ENCODE data around the gene COQ4.
"Not testable (repeated sequence)": the region's sequence is repeated elsewhere in the genome, so short reads cannot be mapped to it uniquely, and the experiment has no call there.

The COQ4 gene

DNA sequence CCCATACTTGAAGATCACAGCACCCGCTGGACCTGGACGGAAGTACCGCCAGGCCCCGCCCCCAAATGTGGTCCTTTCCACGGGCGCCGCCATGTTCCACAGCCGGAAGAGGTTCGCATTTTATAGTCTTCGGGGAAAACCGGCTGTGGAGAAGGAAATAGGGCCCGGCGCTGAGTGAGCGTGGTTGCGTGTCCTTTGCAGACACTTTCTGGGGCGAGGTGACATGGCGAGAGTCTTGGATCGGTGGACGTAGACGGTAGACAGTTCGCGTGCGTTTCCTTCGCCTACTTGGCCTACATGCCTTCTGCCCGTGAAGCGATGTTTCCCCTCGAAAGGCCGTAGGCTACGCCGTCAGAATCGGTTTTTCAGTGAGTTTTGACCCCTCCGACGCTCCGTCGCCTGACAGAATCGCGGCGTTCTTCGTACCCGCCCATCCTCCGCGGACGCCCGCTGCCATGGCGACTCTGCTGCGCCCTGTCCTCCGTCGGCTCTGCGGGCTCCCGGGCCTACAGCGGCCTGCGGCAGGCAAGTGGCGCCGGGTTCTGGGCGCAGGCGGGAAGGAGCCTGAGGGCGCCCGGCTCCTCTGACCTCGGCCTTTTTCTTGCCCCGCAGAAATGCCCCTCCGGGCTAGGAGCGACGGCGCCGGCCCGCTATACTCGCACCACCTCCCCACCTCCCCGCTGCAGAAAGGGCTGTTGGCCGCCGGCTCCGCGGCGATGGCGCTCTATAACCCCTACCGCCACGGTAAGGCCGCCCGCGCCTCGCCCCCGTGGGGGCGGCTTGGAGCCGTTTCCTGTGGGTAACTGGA is at the start of gene COQ4, which contains the start of gene TRUB2:
Gene COQ4 (plus strand): TSS at position 436 of the 808 bp plus-strand sequence. CDS start 20 bp downstream, at position 456.
Gene TRUB2 (minus strand): TSS at position 44 of the 808 bp plus-strand sequence. CDS start 39 bp downstream, at position 5.
- H3K27me3 ChIP-seq: no peaks in the 10 kb centered on the region
- H3K36me3 ChIP-seq: peaks cover 70% of the 10 kb centered on the region
- peak within 1 kb of the TSS; percentile 90 for H3K4me2 ChIP-seq
- peaks cover 24% of the 10 kb centered on the region for H3K4me1 ChIP-seq
- H3K27ac ChIP-seq: peak within 1 kb of the TSS; percentile 92
- no peaks in the 10 kb centered on the region for H3K9me3 ChIP-seq
- peak within 1 kb of the TSS; percentile 86 for H3K4me3 ChIP-seq
- TF ChIP-seq Cebpa-rat (IDR thresholded peaks at IDR 0.05): no peak
- peak within 1 kb of the TSS; percentile 87 for H3K9ac ChIP-seq
- H4K20me1 ChIP-seq: peaks cover 12% of the 10 kb centered on the region; the same call in 1 of the 2 replicates

DNA sequence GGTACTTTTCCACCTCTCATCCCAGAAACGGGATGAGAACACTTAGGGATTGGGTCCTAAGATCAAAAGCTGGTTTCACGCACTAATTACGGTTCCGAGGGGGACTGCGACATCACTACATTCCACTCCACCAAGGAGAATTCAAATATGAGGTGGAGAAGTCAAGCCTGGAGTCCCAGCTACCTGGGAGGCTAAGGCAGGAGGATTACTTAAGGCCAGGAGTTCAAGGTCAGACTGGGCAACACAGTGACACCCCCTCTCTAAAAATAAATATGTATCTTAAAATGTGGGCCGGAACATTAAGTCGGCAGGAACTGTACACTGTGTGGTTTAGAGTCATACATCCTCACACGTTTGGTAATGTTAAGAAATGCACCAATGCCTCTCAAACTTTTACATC is 48.4 kb upstream of the COQ4 start:
- peaks cover 40% of the 10 kb centered on the region for H3K4me1 ChIP-seq
- peak overlapping the region; percentile 96 for H3K4me2 ChIP-seq
- H3K4me3 ChIP-seq: no peak overlapping the region
- no peaks in the 10 kb centered on the region for H3K27me3 ChIP-seq
- peaks cover 14% of the 10 kb centered on the region; the same call in 1 of the 2 replicates for H4K20me1 ChIP-seq
- H3K27ac ChIP-seq: no peak overlapping the region
- no peak for TF ChIP-seq Cebpa-rat (IDR thresholded peaks at IDR 0.05)
- no peak overlapping the region for H3K9ac ChIP-seq
- no peaks in the 10 kb centered on the region for H3K9me3 ChIP-seq
- H3K36me3 ChIP-seq: peaks cover 35% of the 10 kb centered on the region

DNA sequence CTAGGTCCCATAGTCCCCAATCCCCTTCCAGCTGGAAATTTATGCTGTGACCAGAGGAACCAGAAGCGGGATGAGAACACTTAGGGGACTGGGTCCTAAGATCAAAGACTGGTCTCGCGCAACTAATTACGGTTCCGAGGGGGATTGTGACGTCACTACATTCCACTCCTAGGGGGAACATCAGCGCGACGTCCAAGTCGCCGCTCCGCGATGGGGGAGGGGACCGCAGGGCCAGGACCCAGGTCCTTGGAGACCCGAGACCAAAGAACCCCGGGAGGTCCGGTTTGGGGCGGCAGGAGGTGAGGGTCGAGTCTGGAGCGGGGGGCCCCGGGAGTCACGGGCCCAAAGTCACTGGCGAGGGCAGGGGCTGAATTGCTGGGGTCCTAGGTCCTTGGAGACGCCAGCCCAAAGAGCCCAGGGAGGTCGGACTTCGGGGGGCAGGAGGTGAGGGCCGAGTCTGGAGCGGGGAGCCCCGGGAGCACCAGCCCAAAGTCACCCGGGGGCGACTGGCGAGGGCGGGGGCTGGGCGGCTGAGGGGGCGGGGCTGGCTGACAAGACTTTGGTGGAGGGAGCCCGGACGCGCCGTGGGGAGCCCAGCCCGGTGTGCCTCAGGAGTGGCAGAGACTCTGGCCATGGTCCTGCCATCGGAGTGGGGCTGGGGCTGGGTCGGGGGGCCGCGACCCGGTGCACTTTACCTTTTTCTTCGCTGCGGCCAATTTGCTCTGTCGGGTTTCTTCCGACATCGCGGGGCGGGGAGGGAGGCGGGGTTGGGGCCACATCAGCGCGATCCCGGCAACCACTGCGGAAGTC is 47.2 kb upstream of the COQ4 start, which contains the start of gene GOLGA2:
Gene GOLGA2 (minus strand): TSS at position 810 of the 810 bp plus-strand sequence. CDS start 31 bp downstream, at position 779.
- peak within 1 kb of the TSS; percentile 83 for H3K27ac ChIP-seq
- no peaks in the 10 kb centered on the region for H3K27me3 ChIP-seq
- H3K4me2 ChIP-seq: peak within 1 kb of the TSS; percentile 100
- peak within 1 kb of the TSS; percentile 86 for H3K9ac ChIP-seq
- peak within 1 kb of the TSS; percentile 87 for H3K4me3 ChIP-seq
- peaks cover 33% of the 10 kb centered on the region for H3K36me3 ChIP-seq
- peaks cover 52% of the 10 kb centered on the region for H3K4me1 ChIP-seq
- TF ChIP-seq Cebpa-rat (IDR thresholded peaks at IDR 0.05): no peak
- peaks cover 14% of the 10 kb centered on the region; the same call in 1 of the 2 replicates for H4K20me1 ChIP-seq
- no peaks in the 10 kb centered on the region for H3K9me3 ChIP-seq

DNA sequence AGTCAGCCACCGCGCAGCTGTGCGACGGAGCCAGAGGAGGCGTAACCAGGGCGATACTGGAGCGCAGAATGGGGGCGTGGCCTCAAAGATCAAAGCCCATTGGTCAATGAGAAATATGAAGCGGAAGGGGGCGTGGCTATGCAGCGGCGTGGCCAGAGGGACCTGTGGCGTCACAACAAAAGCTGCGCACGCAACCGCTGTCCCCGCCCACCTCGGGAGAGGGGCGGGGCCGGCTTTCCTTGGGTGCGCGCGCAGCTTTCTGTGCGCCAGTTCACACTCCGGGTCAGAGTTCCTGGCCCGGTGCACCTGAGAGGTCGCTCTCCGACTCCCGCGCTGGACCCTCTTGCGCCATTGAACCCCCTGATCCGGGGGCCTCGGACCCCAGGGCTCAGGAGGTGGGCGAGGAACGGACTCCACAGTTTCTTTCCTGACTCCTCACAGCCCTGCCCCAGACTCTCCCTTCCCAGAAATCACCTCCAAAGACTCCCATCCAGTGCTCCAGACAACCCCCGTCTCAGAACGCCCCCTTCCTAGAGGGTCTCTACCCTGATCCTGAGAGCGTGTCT is 46.5 kb upstream of the COQ4 start, which contains the start of gene SWI5:
Gene SWI5 (plus strand): TSS at position 269 of the 566 bp plus-strand sequence.
- H3K27ac ChIP-seq: peak within 1 kb of the TSS; percentile 83
- peak within 1 kb of the TSS; percentile 87 for H3K4me3 ChIP-seq
- no peak for TF ChIP-seq Cebpa-rat (IDR thresholded peaks at IDR 0.05)
- H3K9me3 ChIP-seq: no peaks in the 10 kb centered on the region
- H4K20me1 ChIP-seq: peaks cover 14% of the 10 kb centered on the region; the same call in 1 of the 2 replicates
- peak within 1 kb of the TSS; percentile 100 for H3K4me2 ChIP-seq
- H3K4me1 ChIP-seq: peaks cover 52% of the 10 kb centered on the region
- peak within 1 kb of the TSS; percentile 86 for H3K9ac ChIP-seq
- no peaks in the 10 kb centered on the region for H3K27me3 ChIP-seq
- peaks cover 26% of the 10 kb centered on the region for H3K36me3 ChIP-seq

DNA sequence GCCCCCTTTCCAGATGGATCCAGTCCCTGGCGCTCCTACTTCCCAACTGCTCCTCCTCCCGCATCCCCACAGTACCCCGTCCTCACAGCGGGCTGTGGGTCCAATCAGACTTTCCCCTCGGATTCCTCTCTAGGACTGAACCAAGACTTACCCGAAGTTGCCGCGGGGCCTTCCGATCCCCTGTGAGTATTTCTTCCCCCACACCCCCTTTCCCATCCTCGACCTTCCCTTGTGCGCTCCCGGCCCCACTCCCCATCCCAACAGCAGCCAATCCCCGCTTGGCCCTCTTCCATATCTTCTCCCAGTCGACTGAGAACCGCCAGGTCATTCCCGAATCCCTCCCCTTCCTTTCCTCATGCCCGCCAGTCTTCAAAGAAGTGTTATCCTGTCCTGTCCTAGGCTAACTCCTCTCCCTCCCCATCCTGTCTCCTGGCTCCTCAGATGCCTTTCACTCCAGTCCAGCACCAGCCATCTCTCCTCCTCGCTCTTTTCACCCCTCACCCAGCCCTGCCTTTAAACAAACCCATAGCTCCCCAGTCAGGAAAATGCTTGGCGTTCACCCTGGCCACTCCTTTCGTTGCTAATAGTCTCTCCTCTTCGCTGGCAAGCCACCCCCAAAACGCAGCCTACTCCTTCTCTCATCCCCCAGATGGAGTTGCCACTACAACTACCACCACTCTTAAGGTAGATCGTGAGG is 45.9 kb upstream of the COQ4 start:
- Histone ChIP-seq H3K4me3 (peak overlapping the region; percentile 87), H4K20me1 (peaks cover 14% of the 10 kb centered on the region; the same call in 1 of the 2 replicates), H3K27ac (peak overlapping the region; percentile 79), H3K36me3 (peaks cover 20% of the 10 kb centered on the region), H3K4me1 (peaks cover 52% of the 10 kb centered on the region), H3K27me3 (no peaks in the 10 kb centered on the region), H3K9ac (peak overlapping the region; percentile 86), H3K9me3 (no peaks in the 10 kb centered on the region), H3K4me2 (peak overlapping the region; percentile 100)
- no peak for TF ChIP-seq Cebpa-rat (IDR thresholded peaks at IDR 0.05)

DNA sequence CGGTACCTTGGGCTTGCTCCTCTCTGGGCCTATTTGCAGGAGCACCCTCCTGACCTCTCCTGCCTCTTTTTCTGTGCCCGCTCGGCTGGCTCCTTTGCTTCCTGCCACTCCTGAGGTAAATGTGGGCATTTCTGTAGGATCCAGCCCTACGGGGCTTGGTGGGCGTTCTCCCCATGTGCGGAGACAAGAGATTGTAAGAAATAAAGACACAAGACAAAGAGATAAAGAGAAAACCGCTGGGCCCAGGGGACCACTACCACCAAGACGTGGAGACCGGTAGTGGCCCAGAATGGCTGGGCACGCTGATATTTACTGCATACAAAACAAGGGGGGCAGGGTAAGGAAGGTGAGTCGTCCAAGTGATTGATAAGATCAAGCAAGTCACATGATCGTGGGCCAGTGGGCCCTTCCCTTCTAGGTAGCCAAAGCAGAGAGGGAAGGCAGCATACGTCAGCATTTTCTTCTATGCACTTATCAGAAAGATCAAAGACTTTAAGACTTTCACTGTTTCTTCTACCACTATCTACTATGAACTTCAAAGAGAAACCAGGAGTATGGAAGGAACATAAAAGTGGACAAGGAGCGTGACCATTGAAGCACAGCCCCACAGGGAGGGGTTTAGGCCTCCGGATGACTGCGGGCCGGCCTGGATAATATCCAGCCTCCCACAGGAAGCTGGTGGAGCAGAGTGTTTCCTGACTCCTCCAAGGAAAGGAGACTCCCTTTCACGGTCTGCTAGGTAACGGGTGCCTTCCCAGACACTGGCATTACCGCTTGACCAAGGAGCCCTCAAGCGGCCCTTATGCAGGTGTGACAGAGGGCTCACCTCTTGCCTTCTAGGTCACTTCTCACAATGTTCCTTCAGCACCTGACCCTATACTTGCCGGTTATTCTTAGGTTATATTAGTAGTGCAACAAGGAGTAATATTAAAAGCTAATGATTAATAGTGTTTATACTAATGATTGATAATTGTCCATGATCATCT is 43.3 kb upstream of the COQ4 start:
- peak overlapping the region; percentile 57; the same call in 1 of the 2 replicates for H3K9ac ChIP-seq
- peaks cover 52% of the 10 kb centered on the region for H3K4me1 ChIP-seq
- not testable (repeated sequence) for H3K36me3 ChIP-seq, H4K20me1 ChIP-seq, H3K9me3 ChIP-seq, H3K27me3 ChIP-seq
- H3K4me3 ChIP-seq: 0 out of 2 replicates have a peak overlapping the region, but pooled peaks have one; percentile 5
- peak overlapping the region; percentile 69 for H3K27ac ChIP-seq
- peak overlapping the region; percentile 100 for H3K4me2 ChIP-seq

DNA sequence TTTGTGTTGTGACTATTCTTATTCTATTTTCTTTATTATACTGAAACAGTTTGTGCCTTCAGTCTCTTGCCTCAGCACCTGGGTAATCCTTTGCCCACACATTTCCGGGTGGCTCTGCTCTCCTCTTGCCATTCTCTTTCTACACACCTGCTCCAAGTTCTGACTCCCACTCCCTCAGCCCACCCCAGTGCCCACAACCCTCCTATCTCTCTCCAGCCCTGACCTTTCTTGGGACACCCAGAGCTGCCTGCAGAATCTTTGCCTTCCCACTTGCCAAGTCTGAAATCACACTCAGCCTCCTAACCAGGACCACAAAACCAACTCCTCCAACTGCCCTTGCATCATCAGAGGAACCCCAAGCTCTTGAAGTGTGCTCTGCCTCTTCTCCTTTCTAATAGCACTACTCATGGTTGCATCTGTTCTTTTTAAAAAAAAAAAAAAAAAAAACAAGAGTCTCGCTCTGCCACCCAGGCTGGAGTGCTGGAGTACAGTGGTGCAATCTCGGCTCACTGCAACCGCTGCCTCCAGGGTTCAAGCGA is 42.5 kb upstream of the COQ4 start:
- no peak overlapping the region for H3K27ac ChIP-seq
- H3K9me3 ChIP-seq: no peaks in the 10 kb centered on the region
- peaks cover 52% of the 10 kb centered on the region for H3K4me1 ChIP-seq
- no peaks in the 10 kb centered on the region for H3K36me3 ChIP-seq
- no peak overlapping the region for H3K9ac ChIP-seq
- peaks cover 2% of the 10 kb centered on the region; the same call in 1 of the 2 replicates for H4K20me1 ChIP-seq
- no peak for TF ChIP-seq Cebpa-rat (IDR thresholded peaks at IDR 0.05)
- H3K4me3 ChIP-seq: no peak overlapping the region
- peak overlapping the region; percentile 100 for H3K4me2 ChIP-seq
- no peaks in the 10 kb centered on the region for H3K27me3 ChIP-seq

DNA sequence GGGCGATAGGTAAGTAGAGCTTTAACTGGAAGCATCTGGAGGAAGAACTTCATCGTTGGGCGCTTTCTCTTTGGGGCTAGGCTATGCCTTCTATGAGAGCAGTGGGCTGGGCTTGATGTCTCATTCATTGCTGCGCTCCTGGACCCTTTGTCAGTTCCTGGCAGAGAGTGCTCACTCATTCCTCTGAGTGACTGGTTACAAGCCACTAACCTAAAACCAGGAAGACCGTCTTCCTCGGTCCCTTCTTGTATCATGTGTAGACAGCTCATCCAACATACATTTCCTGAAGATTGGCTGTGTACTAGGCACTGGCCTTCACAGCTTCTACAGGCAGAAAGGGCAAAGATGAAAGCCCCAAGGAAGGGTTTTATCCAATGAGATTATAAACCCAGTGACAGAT is 40.1 kb upstream of the COQ4 start:
- TF ChIP-seq Cebpa-rat (IDR thresholded peaks at IDR 0.05): no peak
- no peak overlapping the region for H3K9ac ChIP-seq
- H3K36me3 ChIP-seq: peaks cover 20% of the 10 kb centered on the region
- no peak overlapping the region for H3K4me3 ChIP-seq
- peaks cover 45% of the 10 kb centered on the region for H3K4me1 ChIP-seq
- no peaks in the 10 kb centered on the region for H4K20me1 ChIP-seq
- H3K9me3 ChIP-seq: no peaks in the 10 kb centered on the region
- no peaks in the 10 kb centered on the region for H3K27me3 ChIP-seq
- H3K27ac ChIP-seq: no peak overlapping the region
- no peak overlapping the region for H3K4me2 ChIP-seq

All from BLaER1 (cell line).